Right lobe of liver (tissue), 4 donors: ENCODE measurements around the gene ZNF394.

Experiments
- POLR2A ChIP-seq: fragments of 450-650 bp; IDR thresholded peaks from one replicate; pipeline ENCODE4 v1.6.1; 2017; ENCODE audit warnings: antibody characterized with exemption, mild to moderate bottlenecking
- TF ChIP-seq, protein P1 (sequence below), 4 donors: fragments of 200-600 bp in 3 of 4; fragments of 450-650 bp in 1 of 4; IDR thresholded peaks; one replicate each; pipeline versions ENCODE4 v1.5.1 to v1.8.0; 2016 to 2022; ENCODE audit warnings: antibody characterized with exemption in 4 of 4, mild to moderate bottlenecking in 2 of 4
- donor health status: DM: no; HTN: no; CAD: no.
- donor health status: DM: no; HTN: no; CAD: no.
- donor health status: DM: no; HTN: yes; CAD: no.

DNA sequence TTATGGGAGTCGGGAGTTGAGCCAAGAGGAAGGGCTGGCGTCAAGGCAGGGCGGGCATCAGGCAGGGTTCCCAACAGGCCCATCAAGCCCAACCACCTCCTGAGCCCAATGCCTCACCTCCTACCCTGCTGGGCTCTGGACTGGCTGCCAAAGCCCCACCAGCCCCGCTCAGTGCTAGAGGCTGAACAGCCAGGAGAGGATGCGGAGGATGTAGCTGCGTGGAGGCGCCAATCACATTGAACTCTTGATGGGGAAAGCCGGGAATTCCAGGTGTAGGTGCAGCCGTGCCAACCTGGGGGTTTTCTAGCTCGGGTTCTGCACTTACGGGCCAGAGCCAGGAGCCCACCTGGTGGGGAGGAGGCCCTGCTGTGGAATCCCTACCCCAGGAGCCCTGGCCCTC lies 47.0 kb downstream of the ZNF394 start:
- TF ChIP-seq, protein P1, sequence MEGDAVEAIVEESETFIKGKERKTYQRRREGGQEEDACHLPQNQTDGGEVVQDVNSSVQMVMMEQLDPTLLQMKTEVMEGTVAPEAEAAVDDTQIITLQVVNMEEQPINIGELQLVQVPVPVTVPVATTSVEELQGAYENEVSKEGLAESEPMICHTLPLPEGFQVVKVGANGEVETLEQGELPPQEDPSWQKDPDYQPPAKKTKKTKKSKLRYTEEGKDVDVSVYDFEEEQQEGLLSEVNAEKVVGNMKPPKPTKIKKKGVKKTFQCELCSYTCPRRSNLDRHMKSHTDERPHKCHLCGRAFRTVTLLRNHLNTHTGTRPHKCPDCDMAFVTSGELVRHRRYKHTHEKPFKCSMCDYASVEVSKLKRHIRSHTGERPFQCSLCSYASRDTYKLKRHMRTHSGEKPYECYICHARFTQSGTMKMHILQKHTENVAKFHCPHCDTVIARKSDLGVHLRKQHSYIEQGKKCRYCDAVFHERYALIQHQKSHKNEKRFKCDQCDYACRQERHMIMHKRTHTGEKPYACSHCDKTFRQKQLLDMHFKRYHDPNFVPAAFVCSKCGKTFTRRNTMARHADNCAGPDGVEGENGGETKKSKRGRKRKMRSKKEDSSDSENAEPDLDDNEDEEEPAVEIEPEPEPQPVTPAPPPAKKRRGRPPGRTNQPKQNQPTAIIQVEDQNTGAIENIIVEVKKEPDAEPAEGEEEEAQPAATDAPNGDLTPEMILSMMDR (IDR thresholded peaks at IDR 0.05): no peak
- TF ChIP-seq POLR2A: no peak
